ENCODE data around the gene ZNF658. TPM values are rescaled to one million over a fixed set of nuclear protein-coding genes. Genes with fewer than 3 reads are reported as not detected.
"Not testable (repeated sequence)": the region's sequence is repeated elsewhere in the genome, so short reads cannot be mapped to it uniquely, and the experiment has no call there.

Gene ZNF658
- 0.08 and 0.13 TPM in 2 replicates for total RNA-seq (2014; rRNA removed; shearing (Covaris generic))

DNA sequence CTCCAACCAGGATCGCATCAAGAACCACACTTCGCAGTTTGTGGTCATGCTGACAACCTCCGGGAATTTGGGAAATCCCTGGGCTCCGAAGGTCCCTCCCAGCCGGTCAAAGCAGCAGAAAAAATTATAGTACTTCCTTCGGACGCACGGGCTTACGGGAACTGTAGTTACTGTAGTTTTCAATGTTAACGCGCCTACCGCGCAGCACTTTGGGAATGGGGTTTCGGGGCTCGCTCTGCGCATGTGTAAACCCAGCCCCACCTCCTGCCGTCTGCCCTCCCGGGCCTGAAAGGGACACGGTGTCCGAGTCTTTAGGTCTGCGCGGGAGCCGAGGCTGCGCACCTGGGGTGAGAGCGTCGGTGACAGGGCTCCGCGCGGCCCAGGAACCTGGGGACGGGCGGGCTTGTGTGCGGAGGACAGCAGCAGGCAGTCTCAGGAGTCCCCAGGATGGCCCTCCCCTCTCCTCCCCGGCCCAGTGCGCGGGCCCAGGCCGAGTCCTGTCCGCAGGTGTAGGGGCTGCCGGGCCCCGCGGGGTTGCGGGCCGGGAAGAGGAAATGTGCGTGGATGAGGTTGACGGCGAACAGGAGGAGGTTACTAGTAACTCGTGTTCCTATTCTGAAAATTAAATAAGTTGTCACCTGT lies at the start of gene ZNF658:
TSS of gene ZNF658 (plus strand) at position 236 of the 642 bp plus-strand sequence. CDS start 2,837 bp downstream, outside the sequence.
- peak; percentile 67 for DNase-seq (ENCODE audit: low spot score)

DNA sequence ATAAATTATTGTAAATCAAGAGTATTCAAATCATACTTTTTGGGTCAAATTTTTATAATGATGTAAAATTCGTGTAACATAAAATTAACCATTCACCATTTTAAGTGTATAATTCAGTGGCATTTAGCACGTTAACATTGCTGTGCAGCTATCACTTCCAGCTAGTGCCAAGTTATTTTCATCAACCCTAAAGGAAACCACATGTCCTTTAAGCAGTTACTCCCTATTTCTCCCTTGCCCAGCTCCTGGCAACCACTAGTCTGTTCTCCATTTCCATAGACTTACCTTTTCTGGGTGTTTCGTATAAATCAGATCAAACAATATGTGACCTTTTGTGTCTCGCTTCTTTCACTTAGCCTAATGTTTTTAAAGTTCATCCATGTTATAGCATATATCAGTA lies 38.8 kb upstream of the ZNF658 start:
- DNase-seq (ENCODE audit: low spot score) = not testable (repeated sequence)

GRCh38 chr9:66868660-66869059 lies 31.9 kb upstream of the ZNF658 start:
- not testable (repeated sequence) for DNase-seq (ENCODE audit: low spot score)

GRCh38 chr9:66880605-66881004 lies 19.9 kb upstream of the ZNF658 start:
- DNase-seq (ENCODE audit: low spot score) = not testable (repeated sequence)

GRCh38 chr9:66881847-66882246 lies 18.7 kb upstream of the ZNF658 start:
- DNase-seq (ENCODE audit: low spot score) = not testable (repeated sequence)

GRCh38 chr9:66890334-66890733 lies 10.2 kb upstream of the ZNF658 start:
- not testable (repeated sequence) for DNase-seq (ENCODE audit: low spot score)

- peak; percentile 8 for DNase-seq (ENCODE audit: low spot score)
These were observed 616 bp downstream of the ZNF658 start for GRCh38 chr9:66901141-66901540.

GRCh38 chr9:66909560-66909959 lies 9.0 kb downstream of the ZNF658 start:
- not testable (repeated sequence) for DNase-seq (ENCODE audit: low spot score)

DNA sequence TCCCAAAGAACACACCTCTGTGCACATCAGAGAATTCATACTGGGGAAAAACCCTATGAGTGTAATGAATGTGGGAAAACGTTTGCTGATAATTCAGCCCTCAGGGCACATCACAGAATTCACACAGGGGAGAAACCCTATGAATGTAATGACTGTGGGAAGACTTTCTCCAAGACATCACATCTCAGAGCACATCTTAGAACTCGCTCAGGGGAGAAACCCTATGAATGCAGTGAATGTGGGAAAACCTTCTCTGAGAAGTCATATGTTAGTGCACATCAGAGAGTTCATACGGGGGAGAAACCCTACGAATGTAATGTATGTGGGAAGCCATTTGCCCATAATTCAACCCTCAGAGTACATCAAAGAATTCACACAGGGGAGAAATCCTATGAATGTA lies 19.5 kb downstream of the ZNF658 start:
- DNase-seq (ENCODE audit: low spot score) = not testable (repeated sequence)

DNA sequence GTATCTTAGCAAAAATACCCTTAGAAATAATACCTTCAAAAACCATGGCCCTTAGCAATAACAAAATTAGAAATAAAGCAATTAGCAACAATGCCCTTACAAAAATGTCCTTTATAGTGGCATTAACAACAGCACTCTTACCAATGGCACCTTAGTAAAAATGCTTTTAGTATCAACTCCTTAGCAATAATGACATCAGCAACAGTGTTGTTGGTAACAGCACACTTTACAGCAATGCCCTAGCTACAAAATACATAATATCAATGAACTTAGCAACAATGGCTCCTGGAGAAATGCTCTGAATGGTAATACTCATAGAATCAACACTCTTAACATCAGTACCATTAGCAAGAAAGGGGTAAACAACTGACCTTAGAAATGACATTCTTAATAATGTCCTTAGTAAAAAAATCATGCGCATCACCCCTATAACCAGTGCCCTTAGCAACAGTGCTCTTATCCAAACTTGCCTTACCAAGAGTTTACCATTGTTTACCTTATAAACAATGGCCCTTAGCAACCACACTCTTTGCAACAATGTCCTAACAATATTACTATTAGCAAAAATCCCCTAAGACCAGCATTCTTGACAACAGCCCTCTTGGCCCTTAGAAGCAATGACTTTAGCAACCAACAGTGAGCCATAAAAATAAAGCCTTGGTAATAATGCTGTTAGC lies 35.8 kb downstream of the ZNF658 start:
- not testable (repeated sequence) for DNase-seq (ENCODE audit: low spot score)

- DNase-seq (ENCODE audit: low spot score) = not testable (repeated sequence)
These were observed 37.1 kb downstream of the ZNF658 start for GRCh38 chr9:66937662-66938061.

GRCh38 chr9:66938322-66938721 lies 37.8 kb downstream of the ZNF658 start:
- DNase-seq (ENCODE audit: low spot score) = not testable (repeated sequence)

- DNase-seq (ENCODE audit: low spot score) = not testable (repeated sequence)
These were observed 39.6 kb downstream of the ZNF658 start for GRCh38 chr9:66939878-66940830.

- DNase-seq (ENCODE audit: low spot score) = peak; percentile 15
These were observed 42.1 kb downstream of the ZNF658 start for GRCh38 chr9:66942400-66943155.

- not testable (repeated sequence) for DNase-seq (ENCODE audit: low spot score)
These were observed 52.1 kb downstream of the ZNF658 start for GRCh38 chr9:66952576-66952975.

Small RNA genes within 50 kb of the gene (small RNA-seq; reads per million reads assigned to genes)
- not detected for gene AL353770.2

Other genes starting within 250 kb of the ZNF658 start
- not detected in 2 replicates for gene SPATA31A3, start 91.8 kb downstream of the ZNF658 start, total RNA-seq (2014; rRNA removed; shearing (Covaris generic))